Endodermal cell (in vitro differentiated cells): ENCODE measurements around the gene VAV1. TPM values are rescaled to one million over a fixed set of nuclear protein-coding genes. Genes with fewer than 3 reads are reported as not detected.

Experiments used
- DNase-seq: peaks from one replicate; pipeline ENCODE4 v3.0.0-alpha.2; 2017
- H3K27ac ChIP-seq: 2 replicates; pipeline ENCODE4 v1.5.1; 2013; ENCODE audit warnings: mild to moderate bottlenecking, low read depth, low read length, moderate library complexity
- H3K27me3 ChIP-seq: 2 replicates; pipeline ENCODE4 v1.6.1; 2013; ENCODE audit warnings: mild to moderate bottlenecking, low read length, moderate library complexity; ENCODE audit not compliant: insufficient read depth, control insufficient read depth, poor library complexity, severe bottlenecking
- H3K36me3 ChIP-seq: 2 replicates; pipeline ENCODE4 v1.7.0; 2013; ENCODE audit warnings: mild to moderate bottlenecking, low read length, moderate library complexity; ENCODE audit not compliant: control insufficient read depth, insufficient read depth
- H3K4me1 ChIP-seq: one replicate; pipeline ENCODE4 v1.7.0; 2013; ENCODE audit warnings: low read length; ENCODE audit not compliant: control insufficient read depth, insufficient read depth
- H3K4me3 ChIP-seq: 2 replicates; pipeline ENCODE4 v1.5.1; 2013; ENCODE audit warnings: mild to moderate bottlenecking, low read length, moderate library complexity
- H3K9ac ChIP-seq: 2 replicates; pipeline ENCODE4 v1.6.1; 2013; ENCODE audit warnings: mild to moderate bottlenecking, low read length, moderate library complexity; ENCODE audit not compliant: poor library complexity, severe bottlenecking; ENCODE audit errors: extremely low read depth
- H3K9me3 ChIP-seq: 2 replicates; pipeline ENCODE4 v1.6.1; 2013; ENCODE audit warnings: mild to moderate bottlenecking, low read length, moderate library complexity; ENCODE audit not compliant: control insufficient read depth
- H3K27ac Mint-ChIP-seq: 2 replicates; pipeline ENCODE4 v1.8.0; 2020; ENCODE audit warnings: mixed read lengths
- H3K27me3 Mint-ChIP-seq: 2 replicates; pipeline ENCODE4 v1.8.0; 2021; ENCODE audit warnings: mild to moderate bottlenecking, mixed read lengths; ENCODE audit not compliant: insufficient read depth
- H3K36me3 Mint-ChIP-seq: 2 replicates; pipeline ENCODE4 v1.8.0; 2020; ENCODE audit warnings: low read depth, mixed read lengths
- H3K4me1 Mint-ChIP-seq: 2 replicates; pipeline ENCODE4 v1.8.0; 2020; ENCODE audit warnings: mixed read lengths
- H3K4me3 Mint-ChIP-seq: 2 replicates; pipeline ENCODE4 v1.8.0; 2020; ENCODE audit warnings: mild to moderate bottlenecking, moderate library complexity, mixed read lengths
- H3K9me3 Mint-ChIP-seq: 2 replicates; pipeline ENCODE4 v1.8.0; 2020; ENCODE audit warnings: mild to moderate bottlenecking, mixed read lengths
- WGBS, 2 experiments: methylation state at CpG; one replicate each; pipeline versions ENCODE4 v1.1.5 to v1.1.7; 2013; ENCODE audit warnings: missing lambda C conversion rate in 2 of 2, mixed read lengths in 1 of 2; ENCODE audit not compliant: insufficient coverage in 1 of 2, insufficient read length in 1 of 2; 5-methylcytosine and 5-hydroxymethylcytosine counted together
- total RNA-seq, 2 donors: library from RNA; stranded (reverse); fragmentation: NEBNext Ultra II Directional in 1 of 2; extraction: Animal tissue kit (Norgen Biotek cat#: 25700) in 1 of 2; gene quantifications; 2 replicates in 1 of 2; 3 replicates in 1 of 2; pipeline ENCODE4 v1.2.1, GENCODE V29; 2021
- TF ChIP-seq, protein P1 (sequence below): fragments of 200-600 bp; sonication (generic); conservative IDR thresholded peaks from 2 replicates; pipeline ENCODE4 v1.5.0; 2021; ENCODE audit warnings: antibody characterized with exemption, mild to moderate bottlenecking

VAV1 gene
- total RNA-seq, 2 donors from 2014 or later, result not detected

DNA sequence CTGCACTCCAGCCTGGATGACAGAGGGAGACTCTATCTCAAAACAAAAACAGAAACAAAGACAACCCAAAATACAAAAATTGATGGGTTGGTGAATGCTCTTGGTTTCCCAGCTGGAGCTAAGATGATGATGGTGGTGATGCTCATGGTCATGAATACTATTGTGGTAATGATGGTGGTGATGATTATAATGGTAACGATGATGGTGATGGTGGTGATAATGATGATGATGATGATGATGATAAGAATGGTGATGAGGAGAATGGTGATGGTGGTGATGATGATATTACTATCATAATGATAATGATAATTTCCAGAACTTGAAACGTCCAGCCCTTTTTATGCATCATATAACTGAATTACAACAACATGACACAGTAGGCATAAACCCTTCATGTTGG, 40.1 kb downstream of the VAV1 start:
- H3K9me3 Mint-ChIP-seq, result peaks cover 40% of the 10 kb centered on the region
- H3K9me3 ChIP-seq, result peaks cover 61% of the 10 kb centered on the region

DNA sequence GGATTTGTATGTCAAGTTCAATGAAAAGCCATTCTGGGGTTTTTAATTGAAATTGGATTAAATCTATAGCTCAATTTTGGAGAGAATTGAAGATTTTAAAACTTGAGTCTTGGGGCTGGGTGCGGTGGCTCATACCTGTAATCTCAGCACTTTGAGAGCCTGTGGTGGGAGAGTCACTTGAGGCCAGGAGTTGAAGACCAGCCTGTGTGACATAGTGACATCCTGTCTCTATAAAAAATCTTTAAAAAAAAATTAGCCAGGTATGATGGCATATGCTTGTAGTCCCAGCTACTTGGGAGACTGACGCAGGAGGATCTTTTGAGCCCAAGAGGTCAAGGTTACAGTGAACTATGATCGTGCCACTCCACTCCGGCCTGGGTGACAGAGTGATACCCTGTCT, 41.2 kb downstream of the VAV1 start:
- Mint-ChIP-seq H3K4me1 (no peaks in the 10 kb centered on the region), H3K27ac (no peak overlapping the region), H3K4me3 (no peak overlapping the region), H3K27me3 (peaks cover 15% of the 10 kb centered on the region), H3K9me3 (peaks cover 44% of the 10 kb centered on the region), H3K36me3 (no peaks in the 10 kb centered on the region)
- Histone ChIP-seq H3K4me3 (no peak overlapping the region), H3K27me3 (no peaks in the 10 kb centered on the region), H3K9ac (no peak overlapping the region), H3K9me3 (peaks cover 55% of the 10 kb centered on the region), H3K4me1 (no peaks in the 10 kb centered on the region), H3K36me3 (no peaks in the 10 kb centered on the region), H3K27ac (no peak overlapping the region)
- 76 to 87% methylated on average over 2 to 3 of the region's 4 CpGs for WGBS, 2 experiments
- DNase-seq, result no peak
- TF ChIP-seq, protein P1, sequence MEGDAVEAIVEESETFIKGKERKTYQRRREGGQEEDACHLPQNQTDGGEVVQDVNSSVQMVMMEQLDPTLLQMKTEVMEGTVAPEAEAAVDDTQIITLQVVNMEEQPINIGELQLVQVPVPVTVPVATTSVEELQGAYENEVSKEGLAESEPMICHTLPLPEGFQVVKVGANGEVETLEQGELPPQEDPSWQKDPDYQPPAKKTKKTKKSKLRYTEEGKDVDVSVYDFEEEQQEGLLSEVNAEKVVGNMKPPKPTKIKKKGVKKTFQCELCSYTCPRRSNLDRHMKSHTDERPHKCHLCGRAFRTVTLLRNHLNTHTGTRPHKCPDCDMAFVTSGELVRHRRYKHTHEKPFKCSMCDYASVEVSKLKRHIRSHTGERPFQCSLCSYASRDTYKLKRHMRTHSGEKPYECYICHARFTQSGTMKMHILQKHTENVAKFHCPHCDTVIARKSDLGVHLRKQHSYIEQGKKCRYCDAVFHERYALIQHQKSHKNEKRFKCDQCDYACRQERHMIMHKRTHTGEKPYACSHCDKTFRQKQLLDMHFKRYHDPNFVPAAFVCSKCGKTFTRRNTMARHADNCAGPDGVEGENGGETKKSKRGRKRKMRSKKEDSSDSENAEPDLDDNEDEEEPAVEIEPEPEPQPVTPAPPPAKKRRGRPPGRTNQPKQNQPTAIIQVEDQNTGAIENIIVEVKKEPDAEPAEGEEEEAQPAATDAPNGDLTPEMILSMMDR, result no peak

More for the DNA sequence above, 40.1 kb downstream of the VAV1 start:
- no peak overlapping the region for H3K27ac Mint-ChIP-seq
- Histone ChIP-seq H3K9ac (no peak overlapping the region), H3K4me3 (no peak overlapping the region), H3K27me3 (no peaks in the 10 kb centered on the region), H3K36me3 (no peaks in the 10 kb centered on the region), H3K4me1 (no peaks in the 10 kb centered on the region), H3K27ac (no peak overlapping the region)
- no peaks in the 10 kb centered on the region for H3K4me1 Mint-ChIP-seq
- WGBS, 2 experiments, result 68 to 100% methylated on average over 1 to 2 of the region's 2 CpGs
- no peaks in the 10 kb centered on the region for H3K36me3 Mint-ChIP-seq
- TF ChIP-seq, protein P1, result no peak
- DNase-seq, result no peak
- no peak overlapping the region for H3K4me3 Mint-ChIP-seq
- peaks cover 14% of the 10 kb centered on the region for H3K27me3 Mint-ChIP-seq

DNA sequence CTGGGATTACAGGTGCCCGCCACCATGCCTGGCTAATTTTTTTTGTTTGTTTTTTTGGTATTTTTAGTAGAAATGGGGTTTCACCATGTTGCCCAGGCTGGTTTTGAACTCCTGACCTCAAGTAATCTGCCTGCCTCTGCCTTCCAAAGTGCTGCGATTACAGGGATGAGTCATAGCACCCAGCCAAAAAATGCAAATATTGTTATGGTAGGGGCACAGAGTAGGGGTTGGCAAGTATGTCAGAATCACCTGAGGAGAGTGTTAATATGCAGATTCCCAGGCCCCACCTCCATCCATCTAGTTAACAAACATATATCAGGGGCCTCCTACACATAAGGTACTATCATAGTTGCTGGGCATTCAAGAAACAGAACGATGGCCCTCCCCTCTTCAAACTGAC, 44.7 kb downstream of the VAV1 start:
- Histone ChIP-seq H3K9me3 (peaks cover 55% of the 10 kb centered on the region), H3K27me3 (no peaks in the 10 kb centered on the region), H3K9ac (no peak overlapping the region), H3K4me1 (no peaks in the 10 kb centered on the region), H3K4me3 (no peak overlapping the region), H3K27ac (no peak overlapping the region), H3K36me3 (no peaks in the 10 kb centered on the region)
- 78% methylated on average over 3 of the region's 3 CpGs; no CpG with 5 or more reads in 1 of the 2 experiments for WGBS, 2 experiments
- TF ChIP-seq, protein P1, result no peak
- DNase-seq, result peak; percentile 7
- Mint-ChIP-seq H3K27me3 (peaks cover 14% of the 10 kb centered on the region), H3K27ac (no peak overlapping the region), H3K4me3 (no peak overlapping the region), H3K4me1 (no peaks in the 10 kb centered on the region), H3K9me3 (peaks cover 57% of the 10 kb centered on the region), H3K36me3 (no peaks in the 10 kb centered on the region)
